Liver (tissue), 9 donors: ENCODE measurements around the gene HSPA8. TPM values are rescaled to one million over a fixed set of nuclear protein-coding genes. Genes with fewer than 3 reads are reported as not detected.

Source experiments
- DNase-seq: peaks from one replicate; pipeline ENCODE4 v3.0.0-alpha.2; 2017; ENCODE audit warnings: low spot score
- H3K27ac ChIP-seq, 2 donors: one replicate each; pipeline ENCODE4 v1.7.0; 2013; ENCODE audit warnings: inconsistent platforms in 2 of 2, low read length in 2 of 2, control low read depth in 1 of 2, low read depth in 1 of 2, mild to moderate bottlenecking in 1 of 2
- H3K27me3 ChIP-seq, 4 donors: one replicate each; pipeline versions ENCODE4 v1.6.1 to v1.7.0; 2013; ENCODE audit warnings: low read length in 3 of 4, inconsistent platforms in 1 of 4, mild to moderate bottlenecking in 1 of 4, moderate library complexity in 1 of 4; ENCODE audit not compliant: control insufficient read depth in 4 of 4, insufficient read depth in 4 of 4
- H3K36me3 ChIP-seq, 4 donors: one replicate each; pipeline versions ENCODE4 v1.6.1 to v1.7.0; 2013; ENCODE audit warnings: low read length in 3 of 4, mild to moderate bottlenecking in 3 of 4, low read depth in 1 of 4, moderate library complexity in 1 of 4; ENCODE audit not compliant: control insufficient read depth in 4 of 4, insufficient read depth in 3 of 4
- H3K4me1 ChIP-seq, 4 donors: one replicate each; pipeline versions ENCODE4 v1.6.1 to v1.7.0; 2013; ENCODE audit warnings: low read length in 3 of 4, mild to moderate bottlenecking in 3 of 4, moderate library complexity in 1 of 4; ENCODE audit not compliant: control insufficient read depth in 4 of 4, insufficient read depth in 4 of 4
- H3K4me3 ChIP-seq, 3 donors: one replicate each; pipeline versions ENCODE4 v1.6.1 to v1.7.0; 2013; ENCODE audit warnings: low read length in 3 of 3, control low read depth in 1 of 3, low read depth in 1 of 3, mild to moderate bottlenecking in 1 of 3
- H3K9ac ChIP-seq, 2 donors: one replicate each; pipeline ENCODE4 v1.7.0; 2013; ENCODE audit warnings: low read length in 2 of 2, mild to moderate bottlenecking in 2 of 2, moderate library complexity in 2 of 2, control low read depth in 1 of 2, low read depth in 1 of 2
- H3K9me3 ChIP-seq, 4 donors: one replicate each; pipeline versions ENCODE4 v1.6.1 to v1.7.0; 2013; ENCODE audit warnings: low read length in 3 of 4; ENCODE audit not compliant: control insufficient read depth in 4 of 4
- CTCF ChIP-seq: fragments of 150-350 bp; IDR thresholded peaks from 2 replicates; pipeline ENCODE4 v1.5.1; 2017; ENCODE audit warnings: improper control_type of control experiment, low read depth, low read length; ENCODE audit not compliant: missing input control
- EGR1 ChIP-seq, 2 donors: IDR thresholded peaks; 2 replicates each; pipeline ENCODE4 v1.6.1; 2016 to 2018; ENCODE audit warnings: antibody characterized with exemption in 2 of 2, low read depth in 2 of 2
- FOXA1 ChIP-seq: IDR thresholded peaks from 2 replicates; pipeline ENCODE4 v1.6.1; 2016; ENCODE audit warnings: antibody characterized with exemption
- FOXA2 ChIP-seq: IDR thresholded peaks from 2 replicates; pipeline ENCODE4 v1.6.1; 2016; ENCODE audit warnings: antibody characterized with exemption
- GABPA ChIP-seq, 2 donors: IDR thresholded peaks in 1 of 2; conservative IDR thresholded peaks in 1 of 2; 2 replicates each; pipeline ENCODE4 v1.6.1; 2016; ENCODE audit warnings: antibody characterized with exemption in 2 of 2, mild to moderate bottlenecking in 1 of 2, moderate library complexity in 1 of 2
- HNF4A ChIP-seq, 2 donors: conservative IDR thresholded peaks; 2 replicates each; pipeline ENCODE4 v1.6.1; 2016; ENCODE audit warnings: antibody characterized with exemption in 2 of 2, mild to moderate bottlenecking in 2 of 2
- HNF4G ChIP-seq: IDR thresholded peaks from 2 replicates; pipeline ENCODE4 v1.6.1; 2016; ENCODE audit warnings: antibody characterized with exemption
- JUND ChIP-seq, 2 donors: IDR thresholded peaks; 2 replicates each; pipeline ENCODE4 v1.6.1; 2016; ENCODE audit warnings: antibody characterized with exemption in 2 of 2
- NR2F2 ChIP-seq: IDR thresholded peaks from 2 replicates; pipeline ENCODE4 v1.6.1; 2016; ENCODE audit warnings: antibody characterized with exemption
- RAD21 ChIP-seq, 2 donors: IDR thresholded peaks; 2 replicates each; pipeline ENCODE4 v1.6.1; 2016; ENCODE audit warnings: antibody characterized with exemption in 2 of 2, mild to moderate bottlenecking in 2 of 2
- REST ChIP-seq: IDR thresholded peaks from 2 replicates; pipeline ENCODE4 v1.6.1; 2016; ENCODE audit warnings: antibody characterized with exemption, mild to moderate bottlenecking
- RXRA ChIP-seq, 2 donors: IDR thresholded peaks; 2 replicates each; pipeline ENCODE4 v1.6.1; 2017 to 2018; ENCODE audit warnings: antibody characterized with exemption in 2 of 2, mild to moderate bottlenecking in 1 of 2
- SP1 ChIP-seq: IDR thresholded peaks from 2 replicates; pipeline ENCODE4 v1.6.1; 2018; ENCODE audit warnings: antibody characterized with exemption, mild to moderate bottlenecking
- TAF1 ChIP-seq: conservative IDR thresholded peaks from 2 replicates; pipeline ENCODE4 v1.6.1; 2016; ENCODE audit warnings: antibody characterized with exemption, mild to moderate bottlenecking
- YY1 ChIP-seq: IDR thresholded peaks from 2 replicates; pipeline ENCODE4 v1.6.1; 2016; ENCODE audit warnings: antibody characterized with exemption, mild to moderate bottlenecking
- WGBS: extraction: QIAGEN DNeasy Blood & Tissue Kit; methylation state at CpG from one replicate; pipeline ENCODE4 v1.1.7; 2013; 5-methylcytosine and 5-hydroxymethylcytosine counted together
- polyA plus RNA-seq, 2 donors: library from polyadenylated mRNA; stranded (reverse) in 1 of 2; unstranded in 1 of 2; fragments of 200-250 nt in 1 of 2; fragments of >200 nt in 1 of 2; fragmentation: Nextera tagmentation in 1 of 2; extraction: Ambion mirVana in 1 of 2; gene quantifications; one replicate each; pipeline versions ENCODE4 v1.2.1 to v1.2.3, GENCODE V29; 2013 to 2015
- total RNA-seq, 2 donors: library from RNA; depleted of rRNA; stranded (reverse); fragments of >200 nt; gene quantifications; one replicate each; pipeline ENCODE4 v1.2.3, GENCODE V29; 2014
- TF ChIP-seq, protein P1 (sequence below): IDR thresholded peaks from 2 replicates; pipeline ENCODE4 v1.6.1; 2016; ENCODE audit warnings: antibody characterized with exemption
- TF ChIP-seq, protein P2 (sequence below): IDR thresholded peaks from 2 replicates; pipeline ENCODE4 v1.6.1; 2016; ENCODE audit warnings: antibody characterized with exemption
- TF ChIP-seq, protein P3 (sequence below): IDR thresholded peaks from 2 replicates; pipeline ENCODE4 v1.6.1; 2016; ENCODE audit warnings: antibody characterized with exemption
- donor health status: healthy.
- donor health status: healthy.
- donor health status: healthy.
- donor health status: healthy.
- donor health status: healthy.

Gene HSPA8
- total and polyA plus RNA-seq, 4 donors = 215 to 1,445 (median 972) TPM

GRCh38 chr11:123030517-123030916 is 31.4 kb downstream of the HSPA8 start:
- Histone ChIP-seq H3K27me3 (no peaks in the 10 kb centered on the region), H3K4me1 (no peaks in the 10 kb centered on the region), H3K27ac (no peak overlapping the region), H3K9ac (no peak overlapping the region), H3K4me3 (no peak overlapping the region), H3K36me3 (no peaks in the 10 kb centered on the region), H3K9me3 (no peaks in the 10 kb centered on the region)
- no peak for TF ChIP-seq GABPA (IDR thresholded peaks at IDR 0.05 in 1 of 2, conservative IDR thresholded peaks at IDR 0.05 in 1 of 2)
- no peak for TF ChIP-seq FOXA2
- TF ChIP-seq NR2F2 = no peak
- no peak for TF ChIP-seq FOXA1
- no peak for TF ChIP-seq HNF4G
- TF ChIP-seq RXRA (IDR thresholded peaks at IDR 0.05) = no peak
- TF ChIP-seq REST = no peak
- TF ChIP-seq YY1 = no peak
- TF ChIP-seq TAF1 = no peak
- no peak for TF ChIP-seq EGR1 (IDR thresholded peaks at IDR 0.05; ENCODE audit: low read depth in 2 of 2)
- no peak for TF ChIP-seq HNF4A (conservative IDR thresholded peaks at IDR 0.05)
- no peak for TF ChIP-seq SP1
- TF ChIP-seq, protein P1, sequence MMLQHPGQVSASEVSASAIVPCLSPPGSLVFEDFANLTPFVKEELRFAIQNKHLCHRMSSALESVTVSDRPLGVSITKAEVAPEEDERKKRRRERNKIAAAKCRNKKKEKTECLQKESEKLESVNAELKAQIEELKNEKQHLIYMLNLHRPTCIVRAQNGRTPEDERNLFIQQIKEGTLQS = no peak
- TF ChIP-seq, protein P2, sequence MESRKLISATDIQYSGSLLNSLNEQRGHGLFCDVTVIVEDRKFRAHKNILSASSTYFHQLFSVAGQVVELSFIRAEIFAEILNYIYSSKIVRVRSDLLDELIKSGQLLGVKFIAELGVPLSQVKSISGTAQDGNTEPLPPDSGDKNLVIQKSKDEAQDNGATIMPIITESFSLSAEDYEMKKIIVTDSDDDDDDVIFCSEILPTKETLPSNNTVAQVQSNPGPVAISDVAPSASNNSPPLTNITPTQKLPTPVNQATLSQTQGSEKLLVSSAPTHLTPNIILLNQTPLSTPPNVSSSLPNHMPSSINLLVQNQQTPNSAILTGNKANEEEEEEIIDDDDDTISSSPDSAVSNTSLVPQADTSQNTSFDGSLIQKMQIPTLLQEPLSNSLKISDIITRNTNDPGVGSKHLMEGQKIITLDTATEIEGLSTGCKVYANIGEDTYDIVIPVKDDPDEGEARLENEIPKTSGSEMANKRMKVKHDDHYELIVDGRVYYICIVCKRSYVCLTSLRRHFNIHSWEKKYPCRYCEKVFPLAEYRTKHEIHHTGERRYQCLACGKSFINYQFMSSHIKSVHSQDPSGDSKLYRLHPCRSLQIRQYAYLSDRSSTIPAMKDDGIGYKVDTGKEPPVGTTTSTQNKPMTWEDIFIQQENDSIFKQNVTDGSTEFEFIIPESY = no peak
- TF ChIP-seq JUND (IDR thresholded peaks at IDR 0.05) = no peak
- TF ChIP-seq RAD21 (IDR thresholded peaks at IDR 0.05) = no peak
- TF ChIP-seq CTCF = no peak
- DNase-seq = no peak
- WGBS = 69% methylated on average over 4 of the region's 4 CpGs

DNA sequence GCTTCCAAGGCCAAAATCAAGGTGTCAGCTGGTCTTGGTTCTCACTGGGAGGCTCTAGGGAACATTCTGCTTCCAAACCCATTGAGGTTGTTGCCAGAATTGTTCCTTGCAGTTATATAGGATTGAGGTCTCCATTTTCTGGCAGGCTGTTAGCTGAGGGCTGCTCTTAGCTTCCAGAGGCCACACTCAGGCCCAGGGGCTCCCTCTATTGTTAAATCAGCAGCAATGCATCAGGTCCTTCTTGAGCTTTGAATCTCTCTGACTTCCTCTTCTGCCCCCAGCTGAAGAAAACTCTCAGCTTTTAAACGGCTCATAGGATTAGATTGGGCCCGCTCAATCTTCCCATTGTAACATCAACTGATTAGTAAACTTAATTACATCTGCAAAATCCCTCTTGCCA is 41.0 kb downstream of the HSPA8 start:
- Histone ChIP-seq H3K27me3 (no peaks in the 10 kb centered on the region), H3K36me3 (no peaks in the 10 kb centered on the region), H3K9ac (no peak overlapping the region), H3K4me3 (no peak overlapping the region), H3K27ac (no peak overlapping the region), H3K9me3 (no peaks in the 10 kb centered on the region), H3K4me1 (no peaks in the 10 kb centered on the region)
- no peak for DNase-seq
- WGBS = 45% methylated on average over 2 of the region's 2 CpGs
- TF ChIP-seq SP1 = no peak
- TF ChIP-seq CTCF = peak; percentile 29
- TF ChIP-seq, protein P3, sequence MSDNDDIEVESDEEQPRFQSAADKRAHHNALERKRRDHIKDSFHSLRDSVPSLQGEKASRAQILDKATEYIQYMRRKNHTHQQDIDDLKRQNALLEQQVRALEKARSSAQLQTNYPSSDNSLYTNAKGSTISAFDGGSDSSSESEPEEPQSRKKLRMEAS = no peak
- no peak for TF ChIP-seq FOXA2
- TF ChIP-seq FOXA1 = no peak
- TF ChIP-seq NR2F2 = no peak
- no peak for TF ChIP-seq TAF1
- TF ChIP-seq RAD21 (IDR thresholded peaks at IDR 0.05) = peak; percentile 25 to 59
- no peak for TF ChIP-seq REST
- TF ChIP-seq EGR1 (IDR thresholded peaks at IDR 0.05; ENCODE audit: low read depth in 2 of 2) = no peak
- TF ChIP-seq JUND (IDR thresholded peaks at IDR 0.05) = no peak
- TF ChIP-seq GABPA (IDR thresholded peaks at IDR 0.05 in 1 of 2, conservative IDR thresholded peaks at IDR 0.05 in 1 of 2) = no peak
- no peak for TF ChIP-seq YY1
